WTC11 (cell line): ENCODE data around the gene FAM135A.

ENCODE experiments used
- CTCF ChIP-seq: fragments of 200-600 bp; IDR thresholded peaks from 2 replicates; pipeline ENCODE4 v1.8.0; 2022; ENCODE audit warnings: antibody characterized with exemption
- E2F5 ChIP-seq: sonication (generic); formaldehyde crosslinking; IDR thresholded peaks from 2 replicates; pipeline ENCODE4 v1.8.1; 2022; ENCODE audit warnings: mild to moderate bottlenecking, moderate library complexity, missing genetic modification reagents
- MYBL2 ChIP-seq: sonication (generic); formaldehyde crosslinking; IDR thresholded peaks from 2 replicates; pipeline ENCODE4 v1.8.1; 2023; ENCODE audit warnings: mild to moderate bottlenecking, moderate library complexity, missing genetic modification reagents
- TEAD4 ChIP-seq: sonication (generic); formaldehyde crosslinking; IDR thresholded peaks from 2 replicates; pipeline ENCODE4 v1.8.0; 2022; ENCODE audit warnings: mild to moderate bottlenecking, missing genetic modification reagents
- TF ChIP-seq, protein P1 (sequence below): sonication (generic); formaldehyde crosslinking; IDR thresholded peaks from 2 replicates; pipeline ENCODE4 v1.8.1; 2023; ENCODE audit warnings: mild to moderate bottlenecking, missing genetic modification reagents, moderate library complexity

DNA sequence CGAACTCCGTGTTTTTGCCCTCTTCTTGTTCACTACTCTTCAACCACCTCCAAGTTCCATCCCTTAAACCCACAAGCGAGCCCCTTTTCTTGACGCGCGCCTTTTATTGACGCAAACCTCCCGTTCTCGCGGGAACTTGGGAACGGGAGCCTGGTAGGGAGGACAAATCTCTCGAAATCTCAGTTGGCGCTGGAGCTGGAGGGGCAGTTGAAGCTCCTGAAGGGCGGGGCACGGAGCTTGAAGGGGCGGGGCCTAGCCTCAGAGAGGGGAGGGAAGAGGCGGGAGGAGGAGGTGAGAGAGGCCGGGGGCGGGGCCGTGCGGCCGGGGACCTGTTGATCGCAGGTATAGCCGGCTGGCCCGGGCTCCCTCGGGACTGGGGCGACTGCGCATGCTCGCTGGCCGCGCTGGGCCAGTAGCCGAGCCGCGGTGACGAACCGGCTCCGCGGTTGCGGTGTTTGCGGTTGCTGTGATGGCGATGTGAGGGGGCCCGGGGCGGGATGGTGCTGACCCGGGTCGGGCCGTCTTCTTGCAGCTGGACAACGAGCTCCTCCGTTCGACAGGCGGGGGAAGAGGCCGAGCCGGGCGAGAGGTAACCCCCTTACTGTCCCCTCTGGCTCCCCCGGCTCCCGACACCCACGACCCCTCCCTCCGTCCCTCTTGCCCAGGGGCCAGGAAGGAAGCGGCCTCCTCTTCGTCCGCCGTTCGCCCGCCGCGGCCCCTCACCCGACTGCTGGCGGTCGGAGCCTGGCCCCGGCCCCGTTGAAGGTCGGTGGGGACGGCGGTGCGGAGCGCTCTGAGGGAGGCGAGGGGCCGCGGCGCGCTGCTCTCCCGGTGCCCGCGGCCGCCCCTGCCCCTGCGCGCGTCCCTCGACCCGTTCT, at the start of gene FAM135A:
- TF ChIP-seq TEAD4 (CRISPR knock-in tag) (no peak), E2F5 (CRISPR knock-in tag) (no peak), MYBL2 (CRISPR knock-in tag) (no peak), CTCF (no peak)
- TF ChIP-seq, protein P1, sequence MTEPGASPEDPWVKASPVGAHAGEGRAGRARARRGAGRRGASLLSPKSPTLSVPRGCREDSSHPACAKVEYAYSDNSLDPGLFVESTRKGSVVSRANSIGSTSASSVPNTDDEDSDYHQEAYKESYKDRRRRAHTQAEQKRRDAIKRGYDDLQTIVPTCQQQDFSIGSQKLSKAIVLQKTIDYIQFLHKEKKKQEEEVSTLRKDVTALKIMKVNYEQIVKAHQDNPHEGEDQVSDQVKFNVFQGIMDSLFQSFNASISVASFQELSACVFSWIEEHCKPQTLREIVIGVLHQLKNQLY (CRISPR knock-in tag): no peak
